H9 (cell line): ENCODE measurements around the gene TMBIM6. TPM values are rescaled to one million over a fixed set of nuclear protein-coding genes. Genes with fewer than 3 reads are reported as not detected.

Experiments used
- DNase-seq: peaks from one replicate; pipeline ENCODE4 v3.0.0-alpha.2; 2017
- H2AFZ ChIP-seq: one replicate; pipeline ENCODE4 v1.6.1; 2013; ENCODE audit warnings: mild to moderate bottlenecking, low read length, control low read depth, moderate library complexity
- H2AK5ac ChIP-seq: 2 replicates; pipeline ENCODE4 v1.6.1; 2013; ENCODE audit warnings: low read length, control low read depth, mixed read lengths; ENCODE audit not compliant: insufficient read length
- H2BK120ac ChIP-seq: one replicate; pipeline ENCODE4 v1.6.1; 2013; ENCODE audit warnings: low read depth, mild to moderate bottlenecking, low read length, control low read depth, inconsistent platforms; ENCODE audit not compliant: poor library complexity, severe bottlenecking
- H2BK12ac ChIP-seq: 2 replicates; pipeline ENCODE4 v1.6.1; 2013; ENCODE audit warnings: low read length, control low read depth, mixed read lengths, low read depth; ENCODE audit not compliant: insufficient read length
- H2BK15ac ChIP-seq: 2 replicates; pipeline ENCODE4 v1.6.1; 2013; ENCODE audit warnings: low read depth, low read length, control low read depth
- H2BK20ac ChIP-seq: one replicate; pipeline ENCODE4 v1.6.1; 2013; ENCODE audit warnings: low read depth, mild to moderate bottlenecking, low read length, control low read depth, inconsistent platforms; ENCODE audit not compliant: poor library complexity, severe bottlenecking
- H2BK5ac ChIP-seq: 2 replicates; pipeline ENCODE4 v1.6.1; 2013; ENCODE audit warnings: low read length, control low read depth, mixed read lengths; ENCODE audit not compliant: insufficient read length
- H3K14ac ChIP-seq: 2 replicates; pipeline ENCODE4 v1.6.1; 2013; ENCODE audit warnings: low read length, control low read depth; ENCODE audit not compliant: insufficient read depth
- H3K18ac ChIP-seq: 2 replicates; pipeline ENCODE4 v1.6.1; 2013; ENCODE audit warnings: low read depth, mild to moderate bottlenecking, mixed read lengths, low read length, control low read depth; ENCODE audit not compliant: insufficient read length
- H3K23ac ChIP-seq: 2 replicates; pipeline ENCODE4 v1.6.1; 2013; ENCODE audit warnings: low read length, control low read depth, mixed read lengths, low read depth; ENCODE audit not compliant: insufficient read length
- H3K23me2 ChIP-seq: 2 replicates; pipeline ENCODE4 v1.6.1; 2013; ENCODE audit warnings: low read depth, mild to moderate bottlenecking, mixed read lengths, low read length, control low read depth; ENCODE audit not compliant: insufficient read length, poor library complexity, severe bottlenecking
- H3K27ac ChIP-seq: 2 replicates; pipeline ENCODE4 v1.5.1; 2013; ENCODE audit warnings: low read length, control low read depth, mixed read lengths, low read depth; ENCODE audit not compliant: insufficient read length
- H3K27me3 ChIP-seq: 2 replicates; pipeline ENCODE4 v1.6.1; 2013; ENCODE audit warnings: low read length, control low read depth, inconsistent platforms; ENCODE audit not compliant: insufficient read depth
- H3K4ac ChIP-seq: 2 replicates; pipeline ENCODE4 v1.6.1; 2013; ENCODE audit warnings: low read depth, mild to moderate bottlenecking, control low read depth, inconsistent platforms, low read length, moderate library complexity
- H3K4me1 ChIP-seq: 2 replicates; pipeline ENCODE4 v1.6.1; 2013; ENCODE audit warnings: low read length, control low read depth, inconsistent platforms; ENCODE audit not compliant: insufficient read depth
- H3K4me2 ChIP-seq: 2 replicates; pipeline ENCODE4 v1.6.1; 2013; ENCODE audit warnings: low read length, control low read depth, mixed read lengths; ENCODE audit not compliant: insufficient read length, insufficient read depth
- H3K56ac ChIP-seq: 2 replicates; pipeline ENCODE4 v1.6.1; 2013; ENCODE audit warnings: low read depth, mild to moderate bottlenecking, mixed read lengths, low read length, control low read depth; ENCODE audit not compliant: insufficient read length
- H3K79me1 ChIP-seq: 2 replicates; pipeline ENCODE4 v1.6.1; 2013; ENCODE audit warnings: low read depth, mild to moderate bottlenecking, moderate library complexity, low read length, control low read depth, inconsistent platforms; ENCODE audit not compliant: insufficient read depth, poor library complexity, severe bottlenecking
- H3K79me2 ChIP-seq: 2 replicates; pipeline ENCODE4 v1.6.1; 2013; ENCODE audit warnings: low read length, control low read depth, inconsistent platforms; ENCODE audit not compliant: insufficient read depth
- H3K9ac ChIP-seq: 2 replicates; pipeline ENCODE4 v1.6.1; 2013; ENCODE audit warnings: low read length, control low read depth, mixed read lengths; ENCODE audit not compliant: insufficient read length; ENCODE audit errors: extremely low read depth
- H3K9me3 ChIP-seq: one replicate; pipeline ENCODE4 v1.6.1; 2013; ENCODE audit warnings: low read depth, low read length, inconsistent platforms; ENCODE audit not compliant: control insufficient read depth
- H3T11ph ChIP-seq: one replicate; pipeline ENCODE4 v1.6.1; 2013; ENCODE audit warnings: mild to moderate bottlenecking, low read length, control low read depth, inconsistent platforms
- H4K20me1 ChIP-seq: one replicate; pipeline ENCODE4 v1.6.1; 2013; ENCODE audit not compliant: control insufficient read depth, insufficient read length, insufficient read depth
- H4K5ac ChIP-seq: 2 replicates; pipeline ENCODE4 v1.6.1; 2013; ENCODE audit warnings: low read depth, mild to moderate bottlenecking, mixed read lengths, low read length, control low read depth; ENCODE audit not compliant: insufficient read length
- H4K8ac ChIP-seq: replicated peaks from 2 replicates; pipeline ENCODE4 v1.6.1; 2013; ENCODE audit warnings: low read length, control low read depth, mixed read lengths, low read depth; ENCODE audit not compliant: insufficient read length
- H4K91ac ChIP-seq: 2 replicates; pipeline ENCODE4 v1.6.1; 2013; ENCODE audit warnings: low read depth, mild to moderate bottlenecking, moderate library complexity, mixed read lengths, low read length, control low read depth; ENCODE audit not compliant: insufficient read length
- H3K27ac Mint-ChIP-seq, 3 experiments: 2 replicates in 2 of 3; 3 replicates in 1 of 3; pipeline ENCODE4 v1.8.0; 2020 to 2021; ENCODE audit warnings: mixed read lengths in 3 of 3, mild to moderate bottlenecking in 1 of 3, moderate library complexity in 1 of 3
- H3K27me3 Mint-ChIP-seq: 2 replicates; pipeline ENCODE4 v1.8.0; 2021; ENCODE audit warnings: low read depth, mild to moderate bottlenecking, moderate library complexity, mixed read lengths
- H3K36me3 Mint-ChIP-seq, 3 experiments: 2 replicates in 2 of 3; 3 replicates in 1 of 3; pipeline ENCODE4 v1.8.0; 2020 to 2021; ENCODE audit warnings: low read depth in 3 of 3, mixed read lengths in 3 of 3; ENCODE audit not compliant: insufficient read depth in 1 of 3
- H3K4me1 Mint-ChIP-seq, 2 experiments: 2 replicates each; pipeline ENCODE4 v1.8.0; 2020; ENCODE audit warnings: mixed read lengths in 2 of 2
- H3K4me3 Mint-ChIP-seq, 2 experiments: 2 replicates in 1 of 2; 3 replicates in 1 of 2; pipeline ENCODE4 v1.8.0; 2020 to 2021; ENCODE audit warnings: mild to moderate bottlenecking in 2 of 2, mixed read lengths in 2 of 2, moderate library complexity in 1 of 2
- H3K9me3 Mint-ChIP-seq, 2 experiments: 2 replicates in 1 of 2; 3 replicates in 1 of 2; pipeline ENCODE4 v1.8.0; 2020; ENCODE audit warnings: mild to moderate bottlenecking in 2 of 2, mixed read lengths in 2 of 2, moderate library complexity in 1 of 2
- WGBS: extraction: QIAGEN DNeasy Blood & Tissue Kit; methylation state at CpG from one replicate; pipeline ENCODE4 v1.1.7; 2013; ENCODE audit warnings: missing lambda C conversion rate, low lambda C conversion rate, mixed read lengths; ENCODE audit not compliant: insufficient read length; ENCODE audit errors: extremely low coverage; 5-methylcytosine and 5-hydroxymethylcytosine counted together
- total RNA-seq: library from RNA; stranded (reverse); gene quantifications from 2 replicates; pipeline ENCODE4 v1.2.1, GENCODE V29; 2021
- TF ChIP-seq, protein P1 (sequence below): fragments of 200-600 bp; sonication (generic); conservative IDR thresholded peaks from 3 replicates; pipeline ENCODE4 v1.8.0; 2021; ENCODE audit warnings: antibody characterized with exemption, mild to moderate bottlenecking

Gene TMBIM6
- total RNA-seq, 1 experiment from 2014 or later = 362 TPM

DNA sequence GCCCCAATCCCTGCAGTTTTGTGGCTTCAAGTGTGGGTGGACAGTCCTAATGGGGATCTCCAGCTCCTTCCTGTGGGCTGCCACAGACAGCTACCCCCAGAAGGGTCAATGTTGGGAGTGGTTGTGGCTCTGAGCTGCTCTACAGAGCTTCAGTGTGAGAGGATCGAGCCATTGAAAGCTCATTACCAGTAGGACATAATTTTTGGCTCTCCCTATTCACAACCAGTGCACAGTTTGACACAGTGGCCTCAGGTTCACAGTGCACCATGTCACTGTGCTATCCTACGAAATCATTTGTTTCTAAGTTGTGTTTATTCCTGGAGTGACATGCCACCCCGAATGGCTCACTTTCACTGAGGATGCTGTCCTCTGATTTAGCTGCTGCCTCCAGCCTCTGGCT, 22.8 kb downstream of the TMBIM6 start:
- Histone ChIP-seq H2AFZ (no peak overlapping the region), H3K79me2 (no peaks in the 10 kb centered on the region), H4K8ac (no peak overlapping the region), H2BK120ac (no peak overlapping the region), H3K79me1 (no peaks in the 10 kb centered on the region), H3K4me2 (no peak overlapping the region), H3K9me3 (no peaks in the 10 kb centered on the region), H2BK20ac (no peak overlapping the region), H2BK15ac (no peak overlapping the region), H4K91ac (no peak overlapping the region), H3K56ac (no peak overlapping the region), H3K23me2 (no peaks in the 10 kb centered on the region), H2BK12ac (no peak overlapping the region), H2BK5ac (no peak overlapping the region), H3K27ac (no peak overlapping the region), H3K23ac (no peak overlapping the region), H3K4me1 (no peaks in the 10 kb centered on the region), H2AK5ac (no peak overlapping the region), H3T11ph (no peak overlapping the region), H3K9ac (no peak overlapping the region), H3K14ac (no peak overlapping the region), H3K18ac (no peak overlapping the region), H3K27me3 (no peaks in the 10 kb centered on the region), H3K4ac (no peak overlapping the region), H4K5ac (no peak overlapping the region), H4K20me1 (no peaks in the 10 kb centered on the region)
- H3K27me3 Mint-ChIP-seq = no peaks in the 10 kb centered on the region
- WGBS = no CpG with 5 or more reads among the region's 3 CpGs
- H3K36me3 Mint-ChIP-seq = peaks cover 38 to 67% (median 50%) of the 10 kb centered on the region in 3 experiments; a peak in 6 of 7 replicates
- peaks cover 11 to 17% of the 10 kb centered on the region in 2 experiments for H3K4me1 Mint-ChIP-seq
- TF ChIP-seq, protein P1, sequence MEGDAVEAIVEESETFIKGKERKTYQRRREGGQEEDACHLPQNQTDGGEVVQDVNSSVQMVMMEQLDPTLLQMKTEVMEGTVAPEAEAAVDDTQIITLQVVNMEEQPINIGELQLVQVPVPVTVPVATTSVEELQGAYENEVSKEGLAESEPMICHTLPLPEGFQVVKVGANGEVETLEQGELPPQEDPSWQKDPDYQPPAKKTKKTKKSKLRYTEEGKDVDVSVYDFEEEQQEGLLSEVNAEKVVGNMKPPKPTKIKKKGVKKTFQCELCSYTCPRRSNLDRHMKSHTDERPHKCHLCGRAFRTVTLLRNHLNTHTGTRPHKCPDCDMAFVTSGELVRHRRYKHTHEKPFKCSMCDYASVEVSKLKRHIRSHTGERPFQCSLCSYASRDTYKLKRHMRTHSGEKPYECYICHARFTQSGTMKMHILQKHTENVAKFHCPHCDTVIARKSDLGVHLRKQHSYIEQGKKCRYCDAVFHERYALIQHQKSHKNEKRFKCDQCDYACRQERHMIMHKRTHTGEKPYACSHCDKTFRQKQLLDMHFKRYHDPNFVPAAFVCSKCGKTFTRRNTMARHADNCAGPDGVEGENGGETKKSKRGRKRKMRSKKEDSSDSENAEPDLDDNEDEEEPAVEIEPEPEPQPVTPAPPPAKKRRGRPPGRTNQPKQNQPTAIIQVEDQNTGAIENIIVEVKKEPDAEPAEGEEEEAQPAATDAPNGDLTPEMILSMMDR = no peak
- no peak overlapping the region for H3K27ac Mint-ChIP-seq
- no peaks in the 10 kb centered on the region for H3K9me3 Mint-ChIP-seq
- no peak overlapping the region for H3K4me3 Mint-ChIP-seq
- DNase-seq = no peak
